GM21390 (cell line): Measurements from ENCODE around the gene CPNE2.

Experiments used
- ATAC-seq: cut with Tn5 transposase; IDR thresholded peaks from one replicate; pipeline ENCODE4 v1.9.1; 2021; ENCODE audit not compliant: unreplicated experiment

The CPNE2 gene

GRCh38 chr16:57123974-57124674, 31.7 kb downstream of the CPNE2 start:
- ATAC-seq, result no peak

- no peak for ATAC-seq
These were observed 33.0 kb downstream of the CPNE2 start for GRCh38 chr16:57125376-57125775.

GRCh38 chr16:57125969-57126368, 33.6 kb downstream of the CPNE2 start:
- ATAC-seq, result no peak

GRCh38 chr16:57126411-57126810, 34.0 kb downstream of the CPNE2 start:
- no peak for ATAC-seq

DNA sequence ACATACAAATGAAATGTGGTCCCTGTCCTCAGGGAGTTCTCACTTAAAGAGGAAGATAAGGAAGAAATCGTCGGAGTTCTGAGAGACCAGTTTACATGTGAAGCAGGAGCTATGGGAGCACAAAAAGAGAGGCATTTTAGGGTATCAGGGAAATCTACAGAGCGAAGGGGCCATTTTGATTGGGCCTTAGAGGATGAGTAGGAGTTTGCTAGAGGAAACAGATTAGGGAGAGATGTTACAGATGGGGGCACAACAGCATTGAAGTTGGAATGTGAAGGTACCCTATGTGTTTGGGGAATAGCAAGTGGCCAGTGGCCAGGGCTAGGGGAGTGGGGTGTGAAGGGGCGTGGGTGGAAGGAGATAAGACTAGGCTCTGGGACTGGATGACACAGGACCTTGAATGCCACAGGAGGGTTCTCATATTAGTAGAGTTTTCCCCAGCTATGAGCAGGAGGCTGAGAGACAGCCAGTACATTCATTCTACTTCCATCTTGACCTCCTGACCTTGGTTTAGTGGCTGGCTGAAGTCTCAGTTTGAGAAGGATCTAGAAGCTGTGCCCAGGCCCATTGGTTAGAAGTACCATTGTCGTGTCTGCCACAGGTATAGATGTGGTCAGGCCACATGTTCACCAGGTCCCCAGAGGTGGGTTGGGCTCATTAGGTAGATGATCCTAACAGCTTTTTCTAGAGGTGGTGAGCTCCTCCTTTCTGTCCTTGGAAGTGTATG, 34.8 kb downstream of the CPNE2 start:
- no peak for ATAC-seq

GRCh38 chr16:57127836-57128235, 35.5 kb downstream of the CPNE2 start:
- no peak for ATAC-seq

DNA sequence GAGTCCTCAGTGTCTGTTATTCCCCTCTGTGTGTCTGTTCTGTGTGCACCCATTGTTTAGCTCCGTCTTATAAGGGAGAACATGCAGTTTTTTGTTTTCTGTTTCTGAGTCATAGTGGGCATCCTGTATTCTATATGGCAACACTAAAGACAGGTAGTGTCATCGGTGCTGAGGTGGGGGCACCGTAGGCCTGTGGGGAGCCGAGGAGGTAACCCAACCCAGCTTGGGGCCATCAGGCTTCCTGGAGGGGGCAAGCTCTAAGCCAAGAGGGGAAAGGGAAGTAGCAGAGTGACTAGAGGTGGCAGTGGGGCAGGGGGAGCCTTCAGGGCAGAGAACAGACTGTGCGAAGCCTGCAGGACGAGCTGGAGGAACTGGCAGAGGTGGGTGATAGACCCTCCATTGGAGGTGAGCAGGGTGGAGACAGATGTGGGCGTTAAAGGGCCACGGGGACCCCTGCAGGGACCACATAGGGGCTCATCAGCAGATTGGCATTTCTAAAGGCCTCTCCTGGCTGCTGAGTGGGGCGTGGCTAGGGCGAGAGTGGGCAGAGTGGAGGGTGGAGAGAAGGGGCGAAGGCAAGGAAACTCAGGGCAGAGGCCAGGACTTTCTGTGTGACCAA, 36.5 kb downstream of the CPNE2 start:
- no peak for ATAC-seq

DNA sequence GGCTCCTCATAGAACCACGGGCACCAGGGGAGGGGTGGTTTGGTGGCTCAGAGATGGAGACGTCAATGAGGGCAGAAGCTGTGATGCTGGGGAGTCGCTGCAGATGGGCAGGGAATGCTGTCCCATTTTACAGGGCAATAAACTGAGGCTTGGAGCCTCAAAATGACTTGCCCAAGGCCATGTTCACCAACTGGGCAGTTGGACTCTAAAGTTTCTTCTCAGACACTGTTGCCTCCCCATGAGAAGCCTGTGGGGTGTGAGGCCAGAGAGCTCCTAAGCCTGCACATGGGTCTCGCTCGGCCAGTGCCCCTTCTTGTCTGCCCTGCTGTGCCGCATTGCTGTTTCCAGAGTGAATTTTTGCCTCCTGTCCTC, 38.6 kb downstream of the CPNE2 start:
- no peak for ATAC-seq

DNA sequence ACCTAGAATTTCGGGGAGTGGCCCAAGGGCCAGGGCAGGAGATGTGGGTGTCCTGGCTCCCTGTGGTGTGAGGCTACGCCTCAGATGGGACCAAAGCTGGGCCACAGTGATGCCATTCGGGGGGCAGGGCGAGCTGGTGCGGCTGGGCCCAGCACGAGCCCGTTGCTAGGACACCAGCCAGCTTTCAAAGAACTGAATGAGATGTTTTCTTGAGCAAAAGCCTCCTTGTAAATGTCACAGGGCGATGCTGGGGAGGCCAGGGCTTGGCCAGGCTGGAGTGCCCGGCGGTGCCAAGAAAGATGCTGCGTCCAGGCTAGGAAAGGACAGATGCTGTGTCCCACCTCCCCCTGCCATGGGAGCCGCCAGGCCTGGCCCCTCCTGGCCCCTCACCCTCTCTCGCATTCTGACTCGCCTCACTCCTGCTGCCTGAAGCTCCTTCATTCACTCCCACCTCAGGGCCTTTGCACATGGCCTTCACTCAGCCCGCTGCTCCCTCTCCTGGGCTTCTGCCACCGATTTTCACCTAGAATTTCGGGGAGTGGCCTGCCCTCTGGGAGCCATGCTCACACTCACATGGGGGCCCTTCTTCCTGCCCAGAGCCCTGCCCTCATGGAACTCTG, 39.1 kb downstream of the CPNE2 start:
- ATAC-seq, result no peak

GRCh38 chr16:57132470-57132869, 40.1 kb downstream of the CPNE2 start:
- ATAC-seq, result no peak

GRCh38 chr16:57133031-57133430, 40.6 kb downstream of the CPNE2 start:
- no peak for ATAC-seq

- no peak for ATAC-seq
These were observed 41.5 kb downstream of the CPNE2 start for GRCh38 chr16:57133886-57134285.

GRCh38 chr16:57134982-57135381, 42.6 kb downstream of the CPNE2 start:
- no peak for ATAC-seq

GRCh38 chr16:57137043-57137442, 44.7 kb downstream of the CPNE2 start:
- no peak for ATAC-seq

DNA sequence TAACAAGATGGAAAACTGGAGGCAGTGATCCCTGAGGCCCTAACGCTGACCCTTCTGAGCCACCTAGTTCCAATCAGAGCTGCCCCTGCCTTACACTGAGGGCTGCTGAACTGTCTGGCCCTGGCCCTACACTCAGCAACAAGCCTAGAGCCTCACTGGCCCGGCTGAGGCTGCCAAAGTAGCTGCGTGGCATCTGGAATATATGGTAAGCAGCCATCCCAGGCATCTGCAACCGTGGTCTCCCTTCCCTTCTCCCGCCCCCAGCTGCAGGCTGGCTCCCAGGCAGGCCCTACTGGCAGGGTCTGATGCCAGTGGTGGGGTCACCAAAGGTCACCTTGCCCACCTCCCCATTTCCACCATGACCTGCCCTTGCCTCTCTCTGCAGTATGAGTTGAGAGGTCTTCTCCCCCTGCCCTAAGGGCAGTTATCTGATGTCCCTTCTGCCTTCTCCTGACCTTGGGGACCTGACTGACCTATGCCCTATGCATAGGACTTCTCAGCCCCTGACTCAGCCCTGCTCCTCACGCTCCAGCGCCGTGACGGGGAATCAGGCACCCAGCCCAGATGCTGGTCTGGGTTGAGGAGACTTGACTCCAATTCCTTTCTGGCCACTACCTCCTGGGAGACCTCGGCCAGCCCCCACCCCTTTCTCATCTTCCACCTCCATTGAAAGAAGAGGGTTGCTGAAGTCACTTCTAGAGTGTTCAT, 45.3 kb downstream of the CPNE2 start:
- no peak for ATAC-seq

GRCh38 chr16:57138281-57138935, 46.0 kb downstream of the CPNE2 start:
- no peak for ATAC-seq

GRCh38 chr16:57140931-57141668, 48.7 kb downstream of the CPNE2 start:
- ATAC-seq, result no peak

GRCh38 chr16:57141822-57142631, 49.6 kb downstream of the CPNE2 start:
- ATAC-seq, result peak; percentile 61
